GM19043 (cell line): Measurements from ENCODE around the gene PCDHB14.

Source experiments
- ATAC-seq: cut with Tn5 transposase; IDR thresholded peaks from one replicate; pipeline ENCODE4 v1.9.1; 2021; ENCODE audit warnings: low read depth; ENCODE audit not compliant: unreplicated experiment

Gene PCDHB14

GRCh38 chr5:141269195-141269594 lies 46.1 kb downstream of the PCDHB14 start:
- no peak for ATAC-seq

- ATAC-seq, result no peak
These were observed 49.8 kb downstream of the PCDHB14 start for GRCh38 chr5:141272906-141273305.
